ENCODE measurements around the gene MYL2. TPM values are rescaled to one million over a fixed set of nuclear protein-coding genes. Genes with fewer than 3 reads are reported as not detected.

The MYL2 gene
- polyA plus RNA-seq, 2 of the 4 experiments (the other 2 are of a cell fraction) = 0.13 TPM; not detected in 1

GRCh38 chr12:110874351-110874750, 46.0 kb downstream of the MYL2 start:
- FAIRE-seq (no peak), ATAC-seq (no peak), DNase-seq (ENCODE audit: low read depth in 1 of 2, low spot score in 1 of 2) (no peak)
- Histone ChIP-seq H3K9me3 (no peaks in the 10 kb centered on the region), H3K4me1 (no peaks in the 10 kb centered on the region), H3K4me3 (no peak overlapping the region), H3K27ac (no peak overlapping the region), H3K4me2 (no peak overlapping the region)
- TF ChIP-seq NPAS2 (CRISPR knock-in tag; IDR thresholded peaks at IDR 0.05; ENCODE audit: borderline replicate concordance) (no peak), TFCP2L1 (CRISPR knock-in tag; IDR thresholded peaks at IDR 0.05) (no peak), PHF8 (IDR thresholded peaks at IDR 0.05; ENCODE audit: borderline replicate concordance, low read depth) (no peak), USF2 (IDR thresholded peaks at IDR 0.05) (peak; percentile 20; the same call in 1 of the 2 replicates), CTCF (IDR thresholded peaks at IDR 0.05) (no peak)
- ChIA-PET CTCF (interaction anchor here (1.1 to 1.4 kb wide), 3 partner anchors 11 to 28 kb away, joined by 3 to 5 read pairs (median 4); partner anchors contain the start of gene CCDC63), POLR2A (no interaction called here)
- 39% methylated on average over 2 of the region's 2 CpGs for WGBS (ENCODE audit: missing lambda C conversion rate)

- POLR2A ChIA-PET = no interaction called here
These were observed 48.3 kb downstream of the MYL2 start for GRCh38 chr12:110872100-110872499.

More at GRCh38 chr12:110872100-110872499, 48.3 kb downstream of the MYL2 start:
- Histone ChIP-seq H3K27ac (no peak overlapping the region), H3K4me3 (no peak overlapping the region), H3K4me2 (no peak overlapping the region), H3K9me3 (no peaks in the 10 kb centered on the region), H3K4me1 (no peaks in the 10 kb centered on the region)
- FAIRE-seq (no peak), DNase-seq (ENCODE audit: low read depth in 1 of 2, low spot score in 1 of 2) (no peak), ATAC-seq (no peak)
- no peak for TF ChIP-seq ATOH8 (CRISPR knock-in tag; IDR thresholded peaks at IDR 0.05; ENCODE audit: low read depth)
- TF ChIP-seq FOSB (CRISPR knock-in tag; IDR thresholded peaks at IDR 0.05) = no peak
- no peak for TF ChIP-seq HDAC2 (IDR thresholded peaks at IDR 0.05)
- no peak for TF ChIP-seq RFX5 (IDR thresholded peaks at IDR 0.05)
- TF ChIP-seq BHLHE40 (IDR thresholded peaks at IDR 0.05; ENCODE audit: low read depth, low read length) = no peak
- TF ChIP-seq E2F6 (IDR thresholded peaks at IDR 0.05; ENCODE audit: borderline replicate concordance, low read depth) = no peak
- TF ChIP-seq CTCF (IDR thresholded peaks at IDR 0.05) = no peak
- no peak for TF ChIP-seq ELK1 (IDR thresholded peaks at IDR 0.05; ENCODE audit: low read depth, low read length)
- TF ChIP-seq RNF2 (IDR thresholded peaks at IDR 0.05; ENCODE audit: borderline replicate concordance, low read depth) = no peak
- no peak for TF ChIP-seq NPAS2 (CRISPR knock-in tag; IDR thresholded peaks at IDR 0.05; ENCODE audit: borderline replicate concordance)
- TF ChIP-seq GATA3 (IDR thresholded peaks at IDR 0.05; ENCODE audit: borderline replicate concordance) = no peak
- CTCF ChIA-PET = interaction anchor here (2.6 kb wide), 1 partner anchor 16 kb away, joined by 8 read pairs; no protein-coding TSS in a partner anchor
- 31% methylated on average over 4 of the region's 4 CpGs for WGBS (ENCODE audit: missing lambda C conversion rate)
